ENCODE results near the gene CLCN4.

DNA sequence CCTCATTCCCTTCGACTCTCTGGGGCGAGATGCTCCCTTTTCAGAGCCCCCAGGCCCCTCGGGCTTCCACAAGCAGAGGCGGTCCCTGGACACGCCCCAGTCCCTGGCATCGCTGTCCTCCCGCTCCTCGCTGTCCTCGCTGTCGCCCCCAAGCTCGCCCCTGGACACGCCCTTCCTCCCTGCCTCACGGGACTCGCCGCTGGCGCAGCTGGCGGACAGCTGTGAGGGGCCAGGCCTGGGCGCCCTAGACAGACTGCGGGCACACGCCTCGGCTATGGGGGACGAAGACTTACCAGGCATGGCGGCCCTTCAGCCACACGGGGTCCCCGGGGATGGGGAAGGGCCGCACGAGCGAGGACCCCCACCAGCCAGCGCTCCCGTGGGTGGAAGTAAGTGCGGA lies 39.5 kb upstream of the CLCN4 start:
- TF ChIP-seq CTCF (IDR thresholded peaks at IDR 0.05 in 4 of 5, conservative IDR thresholded peaks at IDR 0.05 in 1 of 5) = no peak
- TF ChIP-seq POLR2A (IDR thresholded peaks at IDR 0.05) = no peak
